ENCODE measurements around the gene CABP4.
A peak's percentile ranks its signal among the peaks of the same experiment; 100 is the strongest.

The CABP4 gene

GRCh38 chr11:67500484-67500821 lies 45.3 kb downstream of the CABP4 start:
- H3K27me3 Mint-ChIP-seq: no peaks in the 10 kb centered on the region
- H3K4me1 Mint-ChIP-seq: peaks cover 38% of the 10 kb centered on the region
- H3K9me3 Mint-ChIP-seq: no peaks in the 10 kb centered on the region
- peak overlapping the region; percentile 9 for H3K27ac Mint-ChIP-seq
- H3K36me3 Mint-ChIP-seq: peaks cover 59% of the 10 kb centered on the region
- no peak overlapping the region for H3K4me3 Mint-ChIP-seq
- no peak for ATAC-seq

DNA sequence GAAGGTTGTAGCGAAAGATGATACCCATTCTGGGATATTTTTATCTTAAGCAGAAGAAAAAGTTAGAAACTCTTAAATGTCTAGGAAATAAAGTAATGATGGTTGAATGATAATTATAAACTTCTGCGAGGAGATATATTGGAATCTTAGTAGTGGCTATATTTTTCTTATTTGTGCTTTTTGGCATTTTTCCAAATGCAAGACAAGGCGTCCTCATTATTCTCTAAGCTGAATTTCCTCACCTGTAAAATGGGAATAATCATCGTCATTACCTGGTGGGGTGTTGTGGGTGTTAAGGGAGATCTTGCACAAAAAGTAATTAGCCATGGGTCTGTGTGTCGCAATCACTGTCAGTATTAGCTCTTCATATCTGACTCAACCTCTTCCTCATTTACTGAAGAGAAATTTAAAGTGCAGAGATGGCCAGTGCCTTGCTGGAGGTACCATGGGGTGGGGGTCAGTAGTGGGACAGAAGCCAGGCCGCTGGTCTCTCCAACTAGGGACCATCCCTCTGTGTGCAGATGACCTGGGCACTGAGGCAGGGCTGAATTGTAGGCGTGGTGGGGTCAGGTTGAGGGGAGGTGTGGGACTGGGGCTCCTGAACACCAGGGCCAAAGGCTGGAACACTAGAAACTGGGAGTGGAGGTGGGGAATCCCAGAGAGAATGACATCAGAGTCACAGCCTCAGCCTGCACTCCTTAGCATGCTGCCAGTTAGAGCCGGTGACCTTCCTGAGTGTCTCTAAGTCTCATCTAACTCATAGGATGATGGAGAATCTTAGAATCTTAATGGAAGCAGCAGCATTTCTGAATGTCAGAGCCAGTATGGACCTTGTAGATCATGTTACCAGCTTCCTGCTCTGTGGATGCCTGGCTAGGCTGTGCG lies 45.9 kb downstream of the CABP4 start:
- H3K36me3 Mint-ChIP-seq: peaks cover 53% of the 10 kb centered on the region
- no peak for ATAC-seq
- no peaks in the 10 kb centered on the region for H3K9me3 Mint-ChIP-seq
- H3K27me3 Mint-ChIP-seq: no peaks in the 10 kb centered on the region
- peak overlapping the region; percentile 9 for H3K27ac Mint-ChIP-seq
- no peak overlapping the region for H3K4me3 Mint-ChIP-seq
- H3K4me1 Mint-ChIP-seq: peaks cover 44% of the 10 kb centered on the region

GRCh38 chr11:67501854-67502253 lies 46.7 kb downstream of the CABP4 start:
- Mint-ChIP-seq H3K4me1 (peaks cover 51% of the 10 kb centered on the region), H3K4me3 (no peak overlapping the region), H3K27me3 (no peaks in the 10 kb centered on the region), H3K27ac (no peak overlapping the region), H3K36me3 (peaks cover 47% of the 10 kb centered on the region), H3K9me3 (no peaks in the 10 kb centered on the region)
- no peak for ATAC-seq

DNA sequence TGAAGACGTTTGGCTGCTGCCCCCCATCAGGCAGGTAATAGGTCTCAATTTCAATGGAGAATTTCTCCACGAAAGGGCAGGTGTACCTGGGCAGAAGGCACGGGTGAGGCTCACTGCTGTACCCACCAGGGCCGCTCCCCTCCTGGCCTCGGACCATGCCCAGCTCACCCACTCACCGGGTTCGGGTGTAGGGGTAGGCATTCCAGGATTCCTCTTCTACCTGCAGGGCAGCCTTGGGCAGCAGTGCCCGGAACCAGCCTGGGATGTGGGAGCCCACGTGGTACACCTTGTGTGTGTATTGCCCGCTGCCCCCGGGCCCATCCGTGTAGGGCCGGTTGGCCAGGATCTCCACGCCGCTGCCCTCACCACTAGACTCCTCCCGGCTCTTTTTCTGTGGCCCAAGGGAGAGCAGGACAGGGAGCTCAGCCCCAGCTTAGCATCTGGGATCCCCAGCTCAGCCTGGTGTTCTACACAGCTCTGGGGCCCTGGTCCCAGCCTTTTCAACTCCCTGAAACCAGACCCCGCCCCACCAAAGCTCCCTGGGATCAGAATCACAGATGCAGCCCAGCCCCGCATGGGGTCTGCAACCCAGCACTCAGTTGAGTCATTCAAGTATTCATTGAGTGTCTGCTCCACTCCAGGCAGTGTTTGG lies 47.3 kb downstream of the CABP4 start:
- Mint-ChIP-seq H3K27ac (no peak overlapping the region), H3K36me3 (peaks cover 41% of the 10 kb centered on the region)

GRCh38 chr11:67503119-67504004 lies 48.2 kb downstream of the CABP4 start:
- no peak for ATAC-seq
- H3K4me3 Mint-ChIP-seq: peak overlapping the region; percentile 66
- H3K9me3 Mint-ChIP-seq: no peaks in the 10 kb centered on the region
- H3K27ac Mint-ChIP-seq: peak overlapping the region; percentile 19
- peaks cover 56% of the 10 kb centered on the region for H3K4me1 Mint-ChIP-seq
- peaks cover 32% of the 10 kb centered on the region for H3K36me3 Mint-ChIP-seq
- H3K27me3 Mint-ChIP-seq: no peaks in the 10 kb centered on the region

More for the DNA sequence above, 47.3 kb downstream of the CABP4 start:
- Mint-ChIP-seq H3K9me3 (no peaks in the 10 kb centered on the region), H3K27me3 (no peaks in the 10 kb centered on the region), H3K4me1 (peaks cover 53% of the 10 kb centered on the region), H3K4me3 (peak overlapping the region; percentile 66)
- no peak for ATAC-seq

DNA sequence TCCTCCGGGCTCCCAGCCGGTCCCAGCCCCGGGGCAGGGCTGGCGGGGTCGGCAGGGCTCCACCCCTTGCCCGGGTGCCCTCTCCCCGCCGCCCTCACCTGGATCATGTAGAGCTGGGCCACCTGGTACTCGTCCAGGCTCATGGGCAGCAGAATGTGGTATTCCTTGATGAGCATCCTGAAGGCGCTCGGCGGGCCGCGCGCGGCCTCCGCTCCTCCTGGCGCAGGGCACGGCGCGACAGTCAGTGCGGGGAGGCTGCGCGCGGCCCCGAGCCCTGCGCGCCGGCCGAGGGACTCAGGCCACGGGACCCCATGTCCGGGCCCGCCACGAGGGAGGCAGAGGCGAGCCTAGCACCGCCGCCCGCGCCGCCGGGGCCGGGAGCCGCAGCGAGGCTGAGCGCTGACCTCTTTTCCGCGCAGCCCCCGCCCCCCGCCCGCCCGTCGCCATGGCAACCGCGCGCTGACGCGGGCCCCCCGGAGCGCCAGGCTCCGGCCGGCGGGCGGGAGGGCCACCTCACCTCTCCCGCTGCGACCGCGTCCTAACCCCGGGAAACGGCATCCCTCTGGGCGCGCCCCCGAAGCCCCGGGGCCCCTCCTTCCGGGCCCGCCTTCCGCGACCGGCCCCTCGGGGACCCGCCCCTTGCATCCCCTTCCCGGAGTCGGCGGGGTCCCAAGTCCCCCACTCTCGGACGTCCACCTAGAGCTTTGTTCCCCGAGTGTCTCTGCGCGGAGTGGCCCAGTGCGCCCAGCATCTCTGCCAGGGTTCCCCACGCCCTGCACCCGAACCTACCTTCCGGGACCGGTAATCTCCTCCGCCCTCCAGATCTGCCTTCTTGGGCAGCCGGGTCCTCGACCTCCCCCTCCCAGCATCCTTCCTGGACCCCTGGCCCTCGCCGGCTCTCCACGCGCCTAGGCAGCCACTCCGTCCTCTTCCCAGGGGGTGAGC lies 49.1 kb downstream of the CABP4 start:
- peak overlapping the region; percentile 88 for H3K4me3 Mint-ChIP-seq
- H3K4me1 Mint-ChIP-seq: peaks cover 62% of the 10 kb centered on the region
- H3K9me3 Mint-ChIP-seq: no peaks in the 10 kb centered on the region
- no peak for ATAC-seq
- H3K27ac Mint-ChIP-seq: peak overlapping the region; percentile 96
- peaks cover 23% of the 10 kb centered on the region for H3K36me3 Mint-ChIP-seq
- no peaks in the 10 kb centered on the region for H3K27me3 Mint-ChIP-seq

GRCh38 chr11:67504950-67505581 lies 49.9 kb downstream of the CABP4 start, which contains the start of gene PITPNM1:
Gene PITPNM1 (minus strand): TSS chr11:67505363. CDS start chr11:67504180, 1,183 bp downstream.
- ATAC-seq: peak; percentile 53
- peaks cover 65% of the 10 kb centered on the region for H3K4me1 Mint-ChIP-seq
- peak within 1 kb of the TSS; percentile 96 for H3K27ac Mint-ChIP-seq
- no peaks in the 10 kb centered on the region for H3K9me3 Mint-ChIP-seq
- no peaks in the 10 kb centered on the region for H3K27me3 Mint-ChIP-seq
- H3K36me3 Mint-ChIP-seq: peaks cover 18% of the 10 kb centered on the region
- peak within 1 kb of the TSS; percentile 88 for H3K4me3 Mint-ChIP-seq

DNA sequence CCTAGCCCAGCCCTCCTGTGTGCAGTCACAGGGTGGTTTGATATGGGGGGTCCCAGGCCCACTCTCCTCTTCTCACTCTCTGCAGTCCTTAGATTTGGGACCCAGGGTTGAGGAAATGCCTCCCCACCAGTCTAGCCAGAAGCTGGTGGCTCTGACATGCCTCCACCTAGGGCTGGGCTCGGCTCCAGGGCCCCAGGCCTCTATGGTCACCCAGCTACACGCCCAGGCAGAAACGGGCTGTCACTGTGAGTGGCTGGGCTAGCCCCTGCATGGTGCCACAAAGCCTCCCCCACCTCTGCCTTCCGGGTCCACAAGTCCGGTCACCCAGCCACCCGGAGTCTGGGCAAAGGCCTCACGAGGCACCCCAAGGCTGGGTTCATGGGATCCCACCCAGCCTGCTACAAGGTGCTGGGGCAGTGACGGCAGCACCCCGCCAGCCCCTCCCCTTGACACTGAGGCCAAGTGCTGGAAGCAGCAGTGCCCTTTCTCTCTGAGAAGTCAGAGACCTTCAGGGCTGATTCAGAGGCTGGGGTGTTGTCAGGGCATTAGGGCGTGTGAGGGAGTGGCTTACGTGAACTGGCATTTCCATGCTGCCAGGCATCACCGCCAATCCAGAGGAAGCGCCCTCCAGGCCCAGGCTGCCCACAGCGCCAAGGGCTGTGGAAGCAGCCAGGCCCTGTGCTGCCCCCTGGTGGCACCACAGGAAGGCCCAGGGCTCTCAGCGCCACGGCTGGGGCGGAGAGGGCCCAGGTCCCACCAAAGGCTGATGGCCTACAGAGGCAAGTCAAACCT lies 50.6 kb downstream of the CABP4 start:
- Mint-ChIP-seq H3K36me3 (peaks cover 11% of the 10 kb centered on the region), H3K4me1 (peaks cover 58% of the 10 kb centered on the region), H3K9me3 (no peaks in the 10 kb centered on the region), H3K27me3 (no peaks in the 10 kb centered on the region), H3K27ac (peak overlapping the region; percentile 96), H3K4me3 (peak overlapping the region; percentile 88)
- peak; percentile 65 for ATAC-seq

GRCh38 chr11:67506426-67507051 lies 51.4 kb downstream of the CABP4 start:
- H3K4me1 Mint-ChIP-seq: peaks cover 51% of the 10 kb centered on the region
- H3K36me3 Mint-ChIP-seq: peaks cover 4% of the 10 kb centered on the region
- no peaks in the 10 kb centered on the region for H3K9me3 Mint-ChIP-seq
- H3K27ac Mint-ChIP-seq: peak overlapping the region; percentile 96
- ATAC-seq: no peak
- peak overlapping the region; percentile 88 for H3K4me3 Mint-ChIP-seq
- H3K27me3 Mint-ChIP-seq: no peaks in the 10 kb centered on the region

GRCh38 chr11:67507242-67507863 lies 52.2 kb downstream of the CABP4 start:
- ATAC-seq: no peak
- peaks cover 50% of the 10 kb centered on the region for H3K4me1 Mint-ChIP-seq
- no peaks in the 10 kb centered on the region for H3K36me3 Mint-ChIP-seq
- H3K27me3 Mint-ChIP-seq: no peaks in the 10 kb centered on the region
- H3K27ac Mint-ChIP-seq: peak overlapping the region; percentile 96
- no peaks in the 10 kb centered on the region for H3K9me3 Mint-ChIP-seq
- peak overlapping the region; percentile 75 for H3K4me3 Mint-ChIP-seq

DNA sequence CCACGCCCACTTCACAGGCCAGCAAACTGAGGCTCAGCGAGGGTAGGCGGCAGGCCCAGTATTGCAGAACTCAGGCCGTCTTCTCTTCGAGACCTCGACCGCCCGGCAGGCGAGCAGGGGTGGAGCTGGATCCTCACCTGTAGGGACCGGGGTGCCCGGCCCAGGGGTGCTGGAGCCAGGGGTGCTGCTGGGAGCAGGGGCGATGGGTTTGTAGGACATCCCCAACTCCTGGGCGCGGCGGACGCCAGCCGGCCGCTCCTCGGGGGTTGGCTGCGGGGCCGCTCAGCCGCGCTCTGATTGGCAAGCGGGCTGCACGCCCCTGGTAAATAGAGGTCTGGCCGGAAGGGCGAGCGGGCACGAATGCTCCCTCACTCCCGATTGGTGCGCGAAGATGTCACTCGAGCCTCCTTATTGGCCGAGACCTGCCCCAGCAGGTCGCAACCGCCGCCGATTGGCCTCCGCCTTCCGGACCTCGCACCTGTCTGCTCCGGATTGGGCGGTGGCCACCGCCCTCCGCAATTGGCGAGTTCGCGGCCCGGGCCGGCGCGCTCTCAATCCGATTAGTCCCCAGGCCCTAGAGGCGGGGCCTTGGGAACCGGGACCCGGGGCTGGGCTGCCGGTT lies 52.8 kb downstream of the CABP4 start, which contains the start of gene CDK2AP2:
TSS of gene CDK2AP2 (minus strand) at position 299 of the 622 bp plus-strand sequence. CDS start at position 219, 80 bp downstream.
- H3K9me3 Mint-ChIP-seq: no peaks in the 10 kb centered on the region
- no peaks in the 10 kb centered on the region for H3K36me3 Mint-ChIP-seq
- H3K4me3 Mint-ChIP-seq: peak within 1 kb of the TSS; percentile 75
- H3K27me3 Mint-ChIP-seq: no peaks in the 10 kb centered on the region
- H3K27ac Mint-ChIP-seq: peak within 1 kb of the TSS; percentile 96
- ATAC-seq: peak; percentile 90
- H3K4me1 Mint-ChIP-seq: peaks cover 44% of the 10 kb centered on the region

GRCh38 chr11:67508486-67509121 lies 53.5 kb downstream of the CABP4 start:
- Mint-ChIP-seq H3K4me3 (peak overlapping the region; percentile 75), H3K27me3 (no peaks in the 10 kb centered on the region), H3K4me1 (peaks cover 38% of the 10 kb centered on the region), H3K27ac (peak overlapping the region; percentile 96), H3K9me3 (no peaks in the 10 kb centered on the region), H3K36me3 (no peaks in the 10 kb centered on the region)
- peak; percentile 62 for ATAC-seq

Data from stimulated activated memory B cell treated with anti-CD40 and anti-IgM and Interleukin-4, amounts not matched to agents 10 μg/mL and 1 μg/mL and 100 μg/mL, for 72 hours (primary cell).